WTC11 (cell line): ENCODE results near the gene CYSTM1. TPM values are rescaled to one million over a fixed set of nuclear protein-coding genes. Genes with fewer than 3 reads are reported as not detected.

Experiments
- ATAC-seq: fragments of 200-7000 bp; cut with Tn5 transposase; 2 replicates; pipeline ENCODE4 v1.10.0; 2021; ENCODE audit warnings: mild to moderate bottlenecking, moderate library complexity
- CTCF ChIA-PET: fragments of 300-600 bp; sonication (Branson Sonifier 250); formaldehyde crosslinking; loops from one replicate; lab custom pipeline; 2021; ENCODE audit warnings: antibody characterized with exemption; lab: Charles Lee
- POLR2A ChIA-PET: fragments of 350-600 bp; sonication (Branson Sonifier 250); formaldehyde crosslinking; loops from one replicate; lab custom pipeline; 2021; ENCODE audit warnings: antibody characterized with exemption; lab: Charles Lee
- DNase-seq: peaks from one replicate; pipeline ENCODE4 v3.0.0; 2021; ENCODE audit warnings: low spot score
- H3K27ac Mint-ChIP-seq: 2 replicates; pipeline ENCODE4 v1.8.0; 2021; ENCODE audit warnings: mixed read lengths
- H3K27me3 Mint-ChIP-seq: 2 replicates; pipeline ENCODE4 v1.8.0; 2021; ENCODE audit warnings: low read depth, mild to moderate bottlenecking, moderate library complexity, mixed read lengths
- H3K36me3 Mint-ChIP-seq: 2 replicates; pipeline ENCODE4 v1.8.0; 2021; ENCODE audit warnings: mixed read lengths
- H3K4me1 Mint-ChIP-seq: 2 replicates; pipeline ENCODE4 v1.8.0; 2022; ENCODE audit warnings: mixed read lengths
- H3K4me3 Mint-ChIP-seq: 2 replicates; pipeline ENCODE4 v1.8.0; 2021; ENCODE audit warnings: mild to moderate bottlenecking, moderate library complexity, mixed read lengths
- H3K9me3 Mint-ChIP-seq: 2 replicates; pipeline ENCODE4 v1.8.0; 2021; ENCODE audit warnings: mixed read lengths
- ATF1 ChIP-seq: sonication (generic); formaldehyde crosslinking; IDR thresholded peaks from 2 replicates; pipeline ENCODE4 v1.8.1; 2023; ENCODE audit warnings: mild to moderate bottlenecking, moderate library complexity, missing genetic modification reagents
- CREM ChIP-seq: sonication (generic); formaldehyde crosslinking; IDR thresholded peaks from 2 replicates; pipeline ENCODE4 v1.8.1; 2022; ENCODE audit warnings: mild to moderate bottlenecking, missing genetic modification reagents, moderate library complexity
- ERG ChIP-seq: fragments of 250-450 bp; sonication (Bioruptor Pico); IDR thresholded peaks from 2 replicates; pipeline ENCODE4 v1.8.0; 2021; ENCODE audit warnings: mild to moderate bottlenecking
- FOXP1 ChIP-seq: sonication (generic); formaldehyde crosslinking; IDR thresholded peaks from 2 replicates; pipeline ENCODE4 v1.8.0; 2022; ENCODE audit warnings: missing genetic modification reagents, mild to moderate bottlenecking, moderate library complexity, borderline replicate concordance
- GABPB1 ChIP-seq: sonication (generic); formaldehyde crosslinking; IDR thresholded peaks from 2 replicates; pipeline ENCODE4 v1.8.1; 2023; ENCODE audit warnings: mild to moderate bottlenecking, missing genetic modification reagents
- JAZF1 ChIP-seq: fragments of 250-450 bp; sonication (Bioruptor Pico); IDR thresholded peaks from 2 replicates; pipeline ENCODE4 v1.9.0; 2021; ENCODE audit warnings: moderate library complexity, mild to moderate bottlenecking, inconsistent platforms
- NR1H2 ChIP-seq: sonication (generic); formaldehyde crosslinking; IDR thresholded peaks from 2 replicates; pipeline ENCODE4 v1.9.0; 2021; ENCODE audit warnings: mild to moderate bottlenecking, moderate library complexity, missing genetic modification reagents
- NR3C1 ChIP-seq: sonication (generic); formaldehyde crosslinking; conservative IDR thresholded peaks from 2 replicates; pipeline ENCODE4 v1.8.1; 2023; ENCODE audit warnings: low read depth, mild to moderate bottlenecking, missing genetic modification reagents
- RORB ChIP-seq: fragments of 250-450 bp; sonication (Bioruptor Pico); IDR thresholded peaks from 2 replicates; pipeline ENCODE4 v1.9.0; 2021; ENCODE audit warnings: mild to moderate bottlenecking
- SMAD4 ChIP-seq: sonication (generic); formaldehyde crosslinking; IDR thresholded peaks from 2 replicates; pipeline ENCODE4 v1.8.0; 2022; ENCODE audit warnings: mild to moderate bottlenecking, missing genetic modification reagents
- SOX15 ChIP-seq: fragments of 250-450 bp; sonication (Bioruptor Pico); IDR thresholded peaks from 2 replicates; pipeline ENCODE4 v1.9.0; 2021; ENCODE audit warnings: mild to moderate bottlenecking
- ZBTB21 ChIP-seq: sonication (generic); formaldehyde crosslinking; IDR thresholded peaks from 2 replicates; pipeline ENCODE4 v1.8.1; 2023; ENCODE audit warnings: mild to moderate bottlenecking, missing genetic modification reagents, borderline replicate concordance
- ZNF671 ChIP-seq: fragments of 250-450 bp; sonication (Bioruptor Pico); IDR thresholded peaks from 2 replicates; pipeline ENCODE4 v1.8.0; 2021; ENCODE audit warnings: mild to moderate bottlenecking
- total RNA-seq: library from RNA; stranded (reverse); gene quantifications from 3 replicates; pipeline ENCODE4 v1.2.3, GENCODE V29; 2021
- TF ChIP-seq, protein P1 (sequence below): sonication (generic); formaldehyde crosslinking; conservative IDR thresholded peaks from 2 replicates; pipeline ENCODE4 v1.8.1; 2023; ENCODE audit warnings: mild to moderate bottlenecking, low read depth, missing genetic modification reagents, moderate library complexity
- TF ChIP-seq, protein P2 (sequence below): sonication (generic); formaldehyde crosslinking; IDR thresholded peaks from 2 replicates; pipeline ENCODE4 v1.8.0; 2023; ENCODE audit warnings: missing genetic modification reagents

The CYSTM1 gene
- total RNA-seq, 1 experiment from 2014 or later = 29.3 TPM

GRCh38 chr5:140262839-140263238, 87.9 kb downstream of the CYSTM1 start:
- H3K4me1 Mint-ChIP-seq = peaks cover 30% of the 10 kb centered on the region
- peaks cover 4% of the 10 kb centered on the region for H3K9me3 Mint-ChIP-seq
- POLR2A ChIA-PET = no interaction called here
- DNase-seq = no peak
- H3K27me3 Mint-ChIP-seq = no peaks in the 10 kb centered on the region
- no peak overlapping the region for H3K27ac Mint-ChIP-seq
- ATAC-seq = no peak
- no peak for TF ChIP-seq FOXP1 (CRISPR knock-in tag)
- no peak for TF ChIP-seq ERG
- no peak for TF ChIP-seq NR3C1 (CRISPR knock-in tag)
- no peak for TF ChIP-seq SMAD4 (CRISPR knock-in tag)
- TF ChIP-seq, protein P1, sequence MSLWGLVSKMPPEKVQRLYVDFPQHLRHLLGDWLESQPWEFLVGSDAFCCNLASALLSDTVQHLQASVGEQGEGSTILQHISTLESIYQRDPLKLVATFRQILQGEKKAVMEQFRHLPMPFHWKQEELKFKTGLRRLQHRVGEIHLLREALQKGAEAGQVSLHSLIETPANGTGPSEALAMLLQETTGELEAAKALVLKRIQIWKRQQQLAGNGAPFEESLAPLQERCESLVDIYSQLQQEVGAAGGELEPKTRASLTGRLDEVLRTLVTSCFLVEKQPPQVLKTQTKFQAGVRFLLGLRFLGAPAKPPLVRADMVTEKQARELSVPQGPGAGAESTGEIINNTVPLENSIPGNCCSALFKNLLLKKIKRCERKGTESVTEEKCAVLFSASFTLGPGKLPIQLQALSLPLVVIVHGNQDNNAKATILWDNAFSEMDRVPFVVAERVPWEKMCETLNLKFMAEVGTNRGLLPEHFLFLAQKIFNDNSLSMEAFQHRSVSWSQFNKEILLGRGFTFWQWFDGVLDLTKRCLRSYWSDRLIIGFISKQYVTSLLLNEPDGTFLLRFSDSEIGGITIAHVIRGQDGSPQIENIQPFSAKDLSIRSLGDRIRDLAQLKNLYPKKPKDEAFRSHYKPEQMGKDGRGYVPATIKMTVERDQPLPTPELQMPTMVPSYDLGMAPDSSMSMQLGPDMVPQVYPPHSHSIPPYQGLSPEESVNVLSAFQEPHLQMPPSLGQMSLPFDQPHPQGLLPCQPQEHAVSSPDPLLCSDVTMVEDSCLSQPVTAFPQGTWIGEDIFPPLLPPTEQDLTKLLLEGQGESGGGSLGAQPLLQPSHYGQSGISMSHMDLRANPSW (CRISPR knock-in tag) = no peak
- no peak for TF ChIP-seq JAZF1 (CRISPR knock-in tag)
- TF ChIP-seq CREM (CRISPR knock-in tag) = no peak
- no peak for TF ChIP-seq ZNF671 (CRISPR knock-in tag)
- TF ChIP-seq NR1H2 (CRISPR knock-in tag) = no peak
- TF ChIP-seq RORB (CRISPR knock-in tag) = no peak
- TF ChIP-seq ATF1 (CRISPR knock-in tag) = no peak
- no peak for TF ChIP-seq SOX15 (CRISPR knock-in tag)
- TF ChIP-seq, all 79 proteins: peak for 0
- H3K36me3 Mint-ChIP-seq = peaks cover 8% of the 10 kb centered on the region; the same call in 1 of the 2 replicates
- no peak overlapping the region for H3K4me3 Mint-ChIP-seq
- CTCF ChIA-PET = interaction anchor here (1.1 kb wide), 1 partner anchor 93 kb away, joined by 3 read pairs; no protein-coding TSS in a partner anchor

DNA sequence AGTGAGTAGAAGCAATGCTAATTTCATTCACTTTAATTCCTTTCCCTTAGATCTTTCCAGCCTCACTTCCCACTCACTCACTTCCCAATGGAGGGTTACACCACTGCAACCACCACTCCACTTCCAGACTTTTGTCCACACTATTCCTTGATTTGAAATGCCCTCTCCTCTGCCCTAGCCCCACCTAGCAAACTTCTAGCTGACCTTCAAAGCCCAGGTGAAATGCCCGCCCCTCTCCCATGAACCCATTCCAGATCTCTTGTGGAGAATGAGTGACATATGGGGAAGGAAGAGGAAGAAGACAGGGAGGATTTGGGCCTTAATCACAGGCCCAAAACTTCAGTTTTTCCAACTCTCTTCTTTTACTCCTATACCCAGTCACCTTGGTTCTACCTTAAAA, 90.9 kb downstream of the CYSTM1 start:
- CTCF ChIA-PET = interaction anchor here (0.6 to 2.5 kb wide), 3 partner anchors 39 to 93 kb away, joined by 3 to 14 read pairs (median 4); partner anchors contain the start of gene HBEGF
- no peak overlapping the region for H3K4me3 Mint-ChIP-seq
- no peaks in the 10 kb centered on the region for H3K36me3 Mint-ChIP-seq

More for the DNA sequence above, 90.9 kb downstream of the CYSTM1 start:
- Mint-ChIP-seq H3K27me3 (no peaks in the 10 kb centered on the region), H3K9me3 (no peaks in the 10 kb centered on the region), H3K27ac (peak overlapping the region; percentile 80), H3K4me1 (peaks cover 22% of the 10 kb centered on the region)
- POLR2A ChIA-PET = interaction anchor here (0.5 kb wide), 1 partner anchor 240 kb away, joined by 4 read pairs; no protein-coding TSS in a partner anchor
- ATAC-seq (no peak), DNase-seq (no peak)
- TF ChIP-seq, protein P1 (CRISPR knock-in tag) = no peak
- TF ChIP-seq ZBTB21 (CRISPR knock-in tag) (no peak), GABPB1 (CRISPR knock-in tag) (no peak)
- TF ChIP-seq, protein P2, sequence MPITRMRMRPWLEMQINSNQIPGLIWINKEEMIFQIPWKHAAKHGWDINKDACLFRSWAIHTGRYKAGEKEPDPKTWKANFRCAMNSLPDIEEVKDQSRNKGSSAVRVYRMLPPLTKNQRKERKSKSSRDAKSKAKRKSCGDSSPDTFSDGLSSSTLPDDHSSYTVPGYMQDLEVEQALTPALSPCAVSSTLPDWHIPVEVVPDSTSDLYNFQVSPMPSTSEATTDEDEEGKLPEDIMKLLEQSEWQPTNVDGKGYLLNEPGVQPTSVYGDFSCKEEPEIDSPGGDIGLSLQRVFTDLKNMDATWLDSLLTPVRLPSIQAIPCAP (CRISPR knock-in tag) = no peak
